Thoracic aorta (tissue), 2 donors: Measurements from ENCODE around the gene MNAT1. TPM values are rescaled to one million over a fixed set of nuclear protein-coding genes. Genes with fewer than 3 reads are reported as not detected.

Experiments
- ATAC-seq: fragments of 150-250 bp; one replicate; pipeline ENCODE4 v1.8.0; 2017; ENCODE audit warnings: low read depth; ENCODE audit not compliant: insufficient number of reproducible peaks, low FRiP score
- DNase-seq: peaks from one replicate; pipeline ENCODE4 v3.0.0-alpha.2; 2020; ENCODE audit warnings: low spot score
- H3K27ac ChIP-seq, 2 donors: fragments of 200-600 bp; sonication (generic); 1 replicate in 1 of 2; 2 replicates in 1 of 2; pipeline ENCODE4 v1.5.1; 2016; ENCODE audit warnings: mild to moderate bottlenecking in 2 of 2, moderate library complexity in 2 of 2
- H3K27me3 ChIP-seq: fragments of 200-600 bp; sonication (generic); replicated peaks from 2 replicates; pipeline ENCODE4 v1.6.0; 2016; ENCODE audit warnings: mild to moderate bottlenecking; ENCODE audit not compliant: insufficient read depth
- H3K36me3 ChIP-seq: fragments of 200-600 bp; sonication (generic); one replicate; pipeline ENCODE4 v1.5.1; 2016
- H3K4me1 ChIP-seq, 2 donors: fragments of 200-600 bp; sonication (generic); 1 replicate in 1 of 2; 2 replicates in 1 of 2; pipeline versions ENCODE4 v1.5.1 to v1.6.0; 2016; ENCODE audit warnings: low read depth in 2 of 2, mild to moderate bottlenecking in 1 of 2; ENCODE audit not compliant: control insufficient read depth in 1 of 2
- H3K4me3 ChIP-seq: fragments of 200-600 bp; sonication (generic); 2 replicates; pipeline ENCODE4 v1.5.1; 2016; ENCODE audit warnings: mild to moderate bottlenecking
- H3K9me3 ChIP-seq: fragments of 200-600 bp; sonication (generic); 2 replicates; pipeline ENCODE4 v1.5.1; 2016
- CTCF ChIP-seq: fragments of 200-600 bp; sonication (generic); IDR thresholded peaks from one replicate; pipeline ENCODE4 v1.5.1; 2019; ENCODE audit warnings: antibody characterized with exemption
- total RNA-seq, 2 donors: library from RNA; depleted of rRNA; stranded (reverse); fragments of >200 nt; gene quantifications; one replicate each; pipeline versions ENCODE4 v1.1.0 to v1.2.3, GENCODE V29; 2016

The MNAT1 gene
- total RNA-seq, 2 donors from 2014 or later = 32.4 to 52.3 TPM

GRCh38 chr14:60925286-60925685 lies 190.7 kb downstream of the MNAT1 start:
- DNase-seq (no peak), ATAC-seq (no peak)
- Histone ChIP-seq H3K4me1 (peaks cover 0 to 3% of the 10 kb centered on the region in 2 donors), H3K4me3 (no peak overlapping the region), H3K27ac (no peak overlapping the region), H3K27me3 (no peaks in the 10 kb centered on the region), H3K36me3 (no peaks in the 10 kb centered on the region), H3K9me3 (no peaks in the 10 kb centered on the region)
- TF ChIP-seq CTCF = no peak

- DNase-seq = no peak
- Histone ChIP-seq H3K36me3 (no peaks in the 10 kb centered on the region), H3K27ac (no peak overlapping the region), H3K9me3 (no peaks in the 10 kb centered on the region), H3K27me3 (no peaks in the 10 kb centered on the region), H3K4me3 (no peak overlapping the region), H3K4me1 (peaks cover 0 to 3% of the 10 kb centered on the region in 2 donors)
- no peak for TF ChIP-seq CTCF
- no peak for ATAC-seq
Observed at GRCh38 chr14:60926002-60926401, 191.4 kb downstream of the MNAT1 start.

GRCh38 chr14:60931218-60931617 lies 196.7 kb downstream of the MNAT1 start:
- H3K9me3 ChIP-seq = no peaks in the 10 kb centered on the region
- H3K4me1 ChIP-seq = no peaks in the 10 kb centered on the region
- ATAC-seq (no peak), DNase-seq (no peak)
- no peaks in the 10 kb centered on the region for H3K27me3 ChIP-seq
- H3K27ac ChIP-seq = no peak overlapping the region
- no peaks in the 10 kb centered on the region for H3K36me3 ChIP-seq
- TF ChIP-seq CTCF = no peak
- no peak overlapping the region for H3K4me3 ChIP-seq

- H3K27me3 ChIP-seq = no peaks in the 10 kb centered on the region
- ATAC-seq (no peak), DNase-seq (no peak)
- no peak for TF ChIP-seq CTCF
- no peak overlapping the region for H3K4me3 ChIP-seq
- no peaks in the 10 kb centered on the region for H3K36me3 ChIP-seq
- H3K4me1 ChIP-seq = no peaks in the 10 kb centered on the region
- H3K9me3 ChIP-seq = no peaks in the 10 kb centered on the region
- no peak overlapping the region for H3K27ac ChIP-seq
Observed at GRCh38 chr14:60933920-60934655, 199.5 kb downstream of the MNAT1 start.

- DNase-seq (no peak), ATAC-seq (no peak)
- no peaks in the 10 kb centered on the region for H3K27me3 ChIP-seq
- H3K9me3 ChIP-seq = no peaks in the 10 kb centered on the region
- H3K4me1 ChIP-seq = no peaks in the 10 kb centered on the region
- H3K4me3 ChIP-seq = no peak overlapping the region
- no peak for TF ChIP-seq CTCF
- H3K27ac ChIP-seq = no peak overlapping the region
- H3K36me3 ChIP-seq = no peaks in the 10 kb centered on the region
Observed at GRCh38 chr14:60935319-60935718, 200.8 kb downstream of the MNAT1 start.
